Measurements from ENCODE around the gene OSBPL8.

- no peak for TF ChIP-seq CTCF (IDR thresholded peaks at IDR 0.05)
- TF ChIP-seq POLR2AphosphoS5 (IDR thresholded peaks at IDR 0.05), result no peak
- TF ChIP-seq POLR2A (IDR thresholded peaks at IDR 0.05), result no peak
These were observed 9.4 kb upstream of the OSBPL8 start for GRCh38 chr12:76568888-76569551.

All from breast epithelium (tissue), 3 donors.